GM18909 (cell line): ENCODE results near the gene CEACAM5.
"Not testable (repeated sequence)": the region's sequence is repeated elsewhere in the genome, so short reads cannot be mapped to it uniquely, and the experiment has no call there.

Experiments used
- ATAC-seq: cut with Tn5 transposase; IDR thresholded peaks from one replicate; pipeline ENCODE4 v1.9.1; 2021; ENCODE audit warnings: mild to moderate bottlenecking; ENCODE audit not compliant: unreplicated experiment, poor library complexity

Gene CEACAM5

DNA sequence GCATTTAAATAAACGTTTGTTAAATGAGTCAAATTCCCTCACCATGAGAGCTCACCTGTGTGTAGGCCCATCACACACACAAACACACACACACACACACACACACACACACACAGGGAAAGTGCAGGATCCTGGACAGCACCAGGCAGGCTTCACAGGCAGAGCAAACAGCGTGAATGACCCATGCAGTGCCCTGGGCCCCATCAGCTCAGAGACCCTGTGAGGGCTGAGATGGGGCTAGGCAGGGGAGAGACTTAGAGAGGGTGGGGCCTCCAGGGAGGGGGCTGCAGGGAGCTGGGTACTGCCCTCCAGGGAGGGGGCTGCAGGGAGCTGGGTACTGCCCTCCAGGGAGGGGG lies 8.5 kb upstream of the CEACAM5 start:
- no peak for ATAC-seq

DNA sequence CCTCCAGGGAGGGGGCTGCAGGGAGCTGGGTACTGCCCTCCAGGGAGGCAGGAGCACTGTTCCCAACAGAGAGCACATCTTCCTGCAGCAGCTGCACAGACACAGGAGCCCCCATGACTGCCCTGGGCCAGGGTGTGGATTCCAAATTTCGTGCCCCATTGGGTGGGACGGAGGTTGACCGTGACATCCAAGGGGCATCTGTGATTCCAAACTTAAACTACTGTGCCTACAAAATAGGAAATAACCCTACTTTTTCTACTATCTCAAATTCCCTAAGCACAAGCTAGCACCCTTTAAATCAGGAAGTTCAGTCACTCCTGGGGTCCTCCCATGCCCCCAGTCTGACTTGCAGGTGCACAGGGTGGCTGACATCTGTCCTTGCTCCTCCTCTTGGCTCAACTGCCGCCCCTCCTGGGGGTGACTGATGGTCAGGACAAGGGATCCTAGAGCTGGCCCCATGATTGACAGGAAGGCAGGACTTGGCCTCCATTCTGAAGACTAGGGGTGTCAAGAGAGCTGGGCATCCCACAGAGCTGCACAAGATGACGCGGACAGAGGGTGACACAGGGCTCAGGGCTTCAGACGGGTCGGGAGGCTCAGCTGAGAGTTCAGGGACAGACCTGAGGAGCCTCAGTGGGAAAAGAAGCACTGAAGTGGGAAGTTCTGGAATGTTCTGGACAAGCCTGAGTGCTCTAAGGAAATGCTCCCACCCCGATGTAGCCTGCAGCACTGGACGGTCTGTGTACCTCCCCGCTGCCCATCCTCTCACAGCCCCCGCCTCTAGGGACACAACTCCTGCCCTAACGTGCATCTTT lies 7.8 kb upstream of the CEACAM5 start:
- no peak for ATAC-seq

DNA sequence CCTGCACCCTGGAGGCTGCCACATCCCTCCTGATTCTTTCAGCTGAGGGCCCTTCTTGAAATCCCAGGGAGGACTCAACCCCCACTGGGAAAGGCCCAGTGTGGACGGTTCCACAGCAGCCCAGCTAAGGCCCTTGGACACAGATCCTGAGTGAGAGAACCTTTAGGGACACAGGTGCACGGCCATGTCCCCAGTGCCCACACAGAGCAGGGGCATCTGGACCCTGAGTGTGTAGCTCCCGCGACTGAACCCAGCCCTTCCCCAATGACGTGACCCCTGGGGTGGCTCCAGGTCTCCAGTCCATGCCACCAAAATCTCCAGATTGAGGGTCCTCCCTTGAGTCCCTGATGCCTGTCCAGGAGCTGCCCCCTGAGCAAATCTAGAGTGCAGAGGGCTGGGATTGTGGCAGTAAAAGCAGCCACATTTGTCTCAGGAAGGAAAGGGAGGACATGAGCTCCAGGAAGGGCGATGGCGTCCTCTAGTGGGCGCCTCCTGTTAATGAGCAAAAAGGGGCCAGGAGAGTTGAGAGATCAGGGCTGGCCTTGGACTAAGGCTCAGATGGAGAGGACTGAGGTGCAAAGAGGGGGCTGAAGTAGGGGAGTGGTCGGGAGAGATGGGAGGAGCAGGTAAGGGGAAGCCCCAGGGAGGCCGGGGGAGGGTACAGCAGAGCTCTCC lies 6.9 kb upstream of the CEACAM5 start:
- ATAC-seq: no peak

DNA sequence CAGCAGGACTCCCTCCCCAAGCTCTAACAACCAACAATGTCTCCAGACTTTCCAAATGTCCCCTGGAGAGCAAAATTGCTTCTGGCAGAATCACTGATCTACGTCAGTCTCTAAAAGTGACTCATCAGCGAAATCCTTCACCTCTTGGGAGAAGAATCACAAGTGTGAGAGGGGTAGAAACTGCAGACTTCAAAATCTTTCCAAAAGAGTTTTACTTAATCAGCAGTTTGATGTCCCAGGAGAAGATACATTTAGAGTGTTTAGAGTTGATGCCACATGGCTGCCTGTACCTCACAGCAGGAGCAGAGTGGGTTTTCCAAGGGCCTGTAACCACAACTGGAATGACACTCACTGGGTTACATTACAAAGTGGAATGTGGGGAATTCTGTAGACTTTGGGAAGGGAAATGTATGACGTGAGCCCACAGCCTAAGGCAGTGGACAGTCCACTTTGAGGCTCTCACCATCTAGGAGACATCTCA lies 6.2 kb upstream of the CEACAM5 start:
- ATAC-seq: no peak

DNA sequence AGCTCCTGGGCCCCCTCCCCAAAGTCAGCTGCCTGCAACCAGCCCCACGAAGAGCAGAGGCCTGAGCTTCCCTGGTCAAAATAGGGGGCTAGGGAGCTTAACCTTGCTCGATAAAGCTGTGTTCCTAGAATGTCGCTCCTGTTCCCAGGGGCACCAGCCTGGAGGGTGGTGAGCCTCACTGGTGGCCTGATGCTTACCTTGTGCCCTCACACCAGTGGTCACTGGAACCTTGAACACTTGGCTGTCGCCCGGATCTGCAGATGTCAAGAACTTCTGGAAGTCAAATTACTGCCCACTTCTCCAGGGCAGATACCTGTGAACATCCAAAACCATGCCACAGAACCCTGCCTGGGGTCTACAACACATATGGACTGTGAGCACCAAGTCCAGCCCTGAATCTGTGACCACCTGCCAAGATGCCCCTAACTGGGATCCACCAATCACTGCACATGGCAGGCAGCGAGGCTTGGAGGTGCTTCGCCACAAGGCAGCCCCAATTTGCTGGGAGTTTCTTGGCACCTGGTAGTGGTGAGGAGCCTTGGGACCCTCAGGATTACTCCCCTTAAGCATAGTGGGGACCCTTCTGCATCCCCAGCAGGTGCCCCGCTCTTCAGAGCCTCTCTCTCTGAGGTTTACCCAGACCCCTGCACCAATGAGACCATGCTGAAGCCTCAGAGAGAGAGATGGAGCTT lies 4.7 kb upstream of the CEACAM5 start:
- ATAC-seq: no peak

DNA sequence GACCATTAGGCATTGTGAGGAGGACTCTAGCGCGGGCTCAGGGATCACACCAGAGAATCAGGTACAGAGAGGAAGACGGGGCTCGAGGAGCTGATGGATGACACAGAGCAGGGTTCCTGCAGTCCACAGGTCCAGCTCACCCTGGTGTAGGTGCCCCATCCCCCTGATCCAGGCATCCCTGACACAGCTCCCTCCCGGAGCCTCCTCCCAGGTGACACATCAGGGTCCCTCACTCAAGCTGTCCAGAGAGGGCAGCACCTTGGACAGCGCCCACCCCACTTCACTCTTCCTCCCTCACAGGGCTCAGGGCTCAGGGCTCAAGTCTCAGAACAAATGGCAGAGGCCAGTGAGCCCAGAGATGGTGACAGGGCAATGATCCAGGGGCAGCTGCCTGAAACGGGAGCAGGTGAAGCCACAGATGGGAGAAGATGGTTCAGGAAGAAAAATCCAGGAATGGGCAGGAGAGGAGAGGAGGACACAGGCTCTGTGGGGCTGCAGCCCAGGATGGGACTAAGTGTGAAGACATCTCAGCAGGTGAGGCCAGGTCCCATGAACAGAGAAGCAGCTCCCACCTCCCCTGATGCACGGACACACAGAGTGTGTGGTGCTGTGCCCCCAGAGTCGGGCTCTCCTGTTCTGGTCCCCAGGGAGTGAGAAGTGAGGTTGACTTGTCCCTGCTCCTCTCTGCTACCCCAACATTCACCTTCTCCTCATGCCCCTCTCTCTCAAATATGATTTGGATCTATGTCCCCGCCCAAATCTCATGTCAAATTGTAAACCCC lies 2.8 kb upstream of the CEACAM5 start:
- no peak for ATAC-seq

DNA sequence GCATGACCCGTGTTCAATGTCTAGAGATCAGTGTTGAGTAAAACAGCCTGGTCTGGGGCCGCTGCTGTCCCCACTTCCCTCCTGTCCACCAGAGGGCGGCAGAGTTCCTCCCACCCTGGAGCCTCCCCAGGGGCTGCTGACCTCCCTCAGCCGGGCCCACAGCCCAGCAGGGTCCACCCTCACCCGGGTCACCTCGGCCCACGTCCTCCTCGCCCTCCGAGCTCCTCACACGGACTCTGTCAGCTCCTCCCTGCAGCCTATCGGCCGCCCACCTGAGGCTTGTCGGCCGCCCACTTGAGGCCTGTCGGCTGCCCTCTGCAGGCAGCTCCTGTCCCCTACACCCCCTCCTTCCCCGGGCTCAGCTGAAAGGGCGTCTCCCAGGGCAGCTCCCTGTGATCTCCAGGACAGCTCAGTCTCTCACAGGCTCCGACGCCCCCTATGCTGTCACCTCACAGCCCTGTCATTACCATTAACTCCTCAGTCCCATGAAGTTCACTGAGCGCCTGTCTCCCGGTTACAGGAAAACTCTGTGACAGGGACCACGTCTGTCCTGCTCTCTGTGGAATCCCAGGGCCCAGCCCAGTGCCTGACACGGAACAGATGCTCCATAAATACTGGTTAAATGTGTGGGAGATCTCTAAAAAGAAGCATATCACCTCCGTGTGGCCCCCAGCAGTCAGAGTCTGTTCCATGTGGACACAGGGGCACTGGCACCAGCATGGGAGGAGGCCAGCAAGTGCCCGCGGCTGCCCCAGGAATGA lies 1.5 kb upstream of the CEACAM5 start:
- ATAC-seq: no peak

DNA sequence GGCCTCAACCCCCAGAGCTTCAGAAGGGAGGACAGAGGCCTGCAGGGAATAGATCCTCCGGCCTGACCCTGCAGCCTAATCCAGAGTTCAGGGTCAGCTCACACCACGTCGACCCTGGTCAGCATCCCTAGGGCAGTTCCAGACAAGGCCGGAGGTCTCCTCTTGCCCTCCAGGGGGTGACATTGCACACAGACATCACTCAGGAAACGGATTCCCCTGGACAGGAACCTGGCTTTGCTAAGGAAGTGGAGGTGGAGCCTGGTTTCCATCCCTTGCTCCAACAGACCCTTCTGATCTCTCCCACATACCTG lies 969 bp upstream of the CEACAM5 start:
- no peak for ATAC-seq

DNA sequence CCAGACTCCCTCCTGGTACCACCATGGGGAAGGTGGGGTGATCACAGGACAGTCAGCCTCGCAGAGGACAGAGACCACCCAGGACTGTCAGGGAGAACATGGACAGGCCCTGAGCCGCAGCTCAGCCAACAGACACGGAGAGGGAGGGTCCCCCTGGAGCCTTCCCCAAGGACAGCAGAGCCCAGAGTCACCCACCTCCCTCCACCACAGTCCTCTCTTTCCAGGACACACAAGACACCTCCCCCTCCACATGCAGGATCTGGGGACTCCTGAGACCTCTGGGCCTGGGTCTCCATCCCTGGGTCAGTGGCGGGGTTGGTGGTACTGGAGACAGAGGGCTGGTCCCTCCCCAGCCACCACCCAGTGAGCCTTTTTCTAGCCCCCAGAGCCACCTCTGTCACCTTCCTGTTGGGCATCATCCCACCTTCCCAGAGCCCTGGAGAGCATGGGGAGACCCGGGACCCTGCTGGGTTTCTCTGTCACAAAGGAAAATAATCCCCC lies 505 bp upstream of the CEACAM5 start:
- no peak for ATAC-seq

DNA sequence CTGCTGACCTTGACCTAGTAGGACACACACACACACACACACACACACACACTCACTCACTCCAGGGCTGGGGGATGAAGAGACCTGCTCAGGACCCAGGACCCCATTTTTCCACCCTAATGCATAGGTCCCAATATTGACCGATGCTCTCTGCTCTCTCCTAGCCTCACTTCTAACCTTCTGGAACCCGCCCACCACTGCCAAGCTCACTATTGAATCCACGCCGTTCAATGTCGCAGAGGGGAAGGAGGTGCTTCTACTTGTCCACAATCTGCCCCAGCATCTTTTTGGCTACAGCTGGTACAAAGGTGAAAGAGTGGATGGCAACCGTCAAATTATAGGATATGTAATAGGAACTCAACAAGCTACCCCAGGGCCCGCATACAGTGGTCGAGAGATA lies 1.1 kb downstream of the CEACAM5 start:
- ATAC-seq: not testable (repeated sequence)

DNA sequence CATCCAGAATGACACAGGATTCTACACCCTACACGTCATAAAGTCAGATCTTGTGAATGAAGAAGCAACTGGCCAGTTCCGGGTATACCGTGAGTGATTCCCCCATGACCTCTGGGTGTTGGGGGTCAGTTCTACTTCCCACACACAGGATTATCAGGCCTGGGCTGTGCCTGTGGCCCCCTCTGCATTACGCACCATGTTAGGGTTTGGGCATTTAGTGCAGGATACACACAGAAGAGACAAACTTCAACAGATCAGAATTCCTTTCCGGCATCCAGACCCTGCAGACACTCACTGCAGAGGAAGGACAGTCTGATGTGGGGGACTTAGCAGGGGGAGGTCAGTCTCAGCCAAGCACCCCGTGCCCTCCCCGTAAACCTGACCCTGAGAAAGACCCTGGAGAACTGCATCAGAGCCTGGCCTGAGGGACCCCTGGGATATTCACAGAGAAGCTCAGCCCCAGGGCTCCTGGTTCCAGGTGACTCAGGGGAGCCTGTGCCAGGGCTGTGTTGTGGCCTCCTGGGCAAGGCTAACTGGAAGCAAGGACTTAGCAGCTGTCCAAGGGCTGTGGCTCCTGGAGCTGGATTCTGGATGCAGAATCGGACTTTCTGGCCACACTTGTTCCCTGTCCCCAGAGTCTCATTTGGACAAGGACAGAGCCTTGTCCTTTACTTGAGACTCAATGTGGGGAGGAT lies 1.7 kb downstream of the CEACAM5 start:
- no peak for ATAC-seq

DNA sequence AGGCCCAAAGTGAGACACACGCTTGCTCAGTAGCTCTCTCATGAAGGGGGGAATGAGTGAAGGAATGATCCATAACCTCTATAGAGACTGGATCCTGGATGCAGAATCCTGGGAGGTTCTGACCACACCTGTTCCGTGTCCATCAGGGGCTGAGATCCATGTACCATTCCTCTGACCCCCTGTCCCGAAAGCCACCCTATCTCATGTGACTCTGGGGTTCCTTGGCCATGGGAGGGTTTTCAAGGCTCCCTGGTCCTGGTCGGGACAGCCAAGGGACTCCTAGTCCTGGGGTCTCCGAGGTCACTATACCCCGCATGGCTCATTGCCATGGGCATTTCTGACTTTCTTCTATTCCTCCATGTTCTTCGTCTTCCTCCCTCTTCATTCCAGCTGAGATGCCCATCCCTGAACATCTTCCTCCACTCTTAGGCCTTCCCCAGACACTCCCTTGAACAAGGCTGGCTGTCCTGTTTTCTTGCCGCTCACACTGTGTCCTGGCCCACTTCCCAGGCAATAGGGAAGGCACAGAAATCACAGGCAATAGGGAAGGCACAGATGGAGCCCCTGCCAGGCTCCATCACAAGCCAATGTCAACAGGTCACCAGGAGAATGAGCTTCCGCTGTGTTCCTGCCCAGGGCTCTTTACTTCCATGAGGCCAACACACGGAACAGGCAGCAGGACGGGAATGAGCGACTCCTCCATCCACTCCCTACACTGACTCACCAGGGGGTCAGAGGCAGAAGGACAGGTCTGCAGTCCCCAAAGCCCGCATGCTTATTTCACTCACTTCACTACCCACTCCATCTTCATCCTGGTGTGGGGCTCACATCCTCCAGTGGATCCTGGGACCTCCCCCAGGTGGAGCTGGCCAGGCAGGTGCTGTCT lies 3.2 kb downstream of the CEACAM5 start:
- no peak for ATAC-seq

DNA sequence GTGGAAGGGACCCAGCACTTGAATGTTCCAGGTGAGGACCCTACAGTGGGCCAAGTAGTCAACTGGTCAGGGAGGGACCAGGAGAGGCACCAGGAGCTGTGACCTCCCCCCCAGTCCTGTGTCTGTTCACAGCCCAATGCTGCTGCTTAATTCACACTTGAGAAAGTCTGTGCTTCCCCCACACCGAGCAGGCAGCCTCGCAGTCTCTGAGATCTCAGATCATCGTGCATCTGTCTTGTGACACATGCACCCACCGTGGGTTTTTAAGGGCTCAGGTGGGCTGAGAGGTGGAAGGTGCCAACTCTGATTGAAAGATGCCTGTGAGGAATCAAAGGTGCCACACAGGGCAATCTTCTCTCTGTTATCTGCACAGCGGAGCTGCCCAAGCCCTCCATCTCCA lies 6.2 kb downstream of the CEACAM5 start:
- ATAC-seq: no peak

DNA sequence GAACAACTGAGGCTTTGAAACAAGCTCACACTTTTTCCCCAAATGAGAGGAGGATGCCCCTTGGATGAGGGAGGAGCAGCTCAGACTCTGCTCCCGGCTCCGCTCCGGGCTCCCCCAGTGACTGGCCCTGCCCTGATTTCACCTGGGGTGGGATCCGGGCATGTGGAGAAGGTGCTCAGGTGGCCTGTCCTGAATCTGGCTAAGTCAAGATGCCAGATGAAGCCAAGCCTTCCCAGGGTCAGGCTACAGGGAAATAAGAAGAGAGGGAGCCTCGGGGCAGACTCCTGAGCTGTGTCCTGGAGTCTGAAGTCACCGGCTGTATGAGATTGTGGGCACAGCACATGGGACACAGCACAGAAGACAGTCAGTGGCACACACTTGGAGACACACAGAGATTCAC lies 10.3 kb downstream of the CEACAM5 start:
- ATAC-seq: no peak

DNA sequence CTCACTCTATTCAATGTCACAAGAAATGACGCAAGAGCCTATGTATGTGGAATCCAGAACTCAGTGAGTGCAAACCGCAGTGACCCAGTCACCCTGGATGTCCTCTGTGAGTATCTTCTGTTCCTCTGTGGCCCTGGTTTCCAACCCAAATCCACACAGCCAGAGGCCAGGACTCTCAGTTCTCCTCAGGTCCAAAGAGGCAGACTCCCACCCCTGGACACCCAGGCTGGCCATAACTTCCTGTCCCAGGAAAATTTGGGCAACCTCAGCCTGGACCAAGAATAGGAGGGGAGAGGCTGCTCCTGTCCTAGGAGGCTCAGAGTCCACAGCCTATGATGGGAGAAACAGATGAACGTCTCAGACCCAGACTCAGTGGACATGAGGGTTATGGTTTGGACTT lies 11.7 kb downstream of the CEACAM5 start:
- no peak for ATAC-seq

DNA sequence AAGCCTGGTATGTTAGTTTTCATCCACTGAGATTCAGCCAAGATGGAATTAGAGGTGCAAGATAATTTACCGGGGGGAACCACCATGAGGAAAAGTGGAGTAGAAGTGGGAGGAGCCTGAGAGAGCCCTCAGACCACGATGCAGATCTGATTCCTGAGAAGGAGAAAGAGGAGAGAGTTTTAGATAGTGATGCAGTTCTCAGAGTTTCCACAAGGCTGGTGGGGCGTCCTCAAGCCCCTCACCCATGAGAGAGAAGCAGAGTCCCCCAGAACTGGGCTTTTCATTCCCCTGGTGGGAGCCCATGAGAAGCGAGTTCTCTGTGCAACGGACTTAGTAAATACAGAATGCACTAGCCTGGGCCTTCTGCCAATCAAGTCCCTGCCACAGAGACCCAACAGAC lies 18.1 kb downstream of the CEACAM5 start:
- ATAC-seq: no peak

DNA sequence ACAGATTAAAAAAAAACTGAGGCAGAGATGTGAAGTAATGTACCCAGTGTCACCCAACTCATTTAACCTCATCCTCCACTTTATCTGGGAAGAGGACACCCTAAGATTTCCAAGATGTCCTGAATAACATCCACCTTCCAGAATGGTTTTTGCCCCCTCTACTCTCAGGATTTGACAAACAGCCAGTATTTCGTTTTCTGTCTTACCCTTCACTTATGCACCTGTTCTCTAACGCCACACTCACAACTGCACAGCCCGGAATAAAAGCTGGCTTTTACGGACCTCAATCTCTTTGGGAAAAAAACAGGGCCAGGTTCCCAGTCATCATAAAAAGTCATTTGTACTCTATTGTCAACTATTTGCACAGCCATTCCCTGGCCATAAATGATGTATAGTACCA lies 25.7 kb downstream of the CEACAM5 start:
- ATAC-seq: no peak

DNA sequence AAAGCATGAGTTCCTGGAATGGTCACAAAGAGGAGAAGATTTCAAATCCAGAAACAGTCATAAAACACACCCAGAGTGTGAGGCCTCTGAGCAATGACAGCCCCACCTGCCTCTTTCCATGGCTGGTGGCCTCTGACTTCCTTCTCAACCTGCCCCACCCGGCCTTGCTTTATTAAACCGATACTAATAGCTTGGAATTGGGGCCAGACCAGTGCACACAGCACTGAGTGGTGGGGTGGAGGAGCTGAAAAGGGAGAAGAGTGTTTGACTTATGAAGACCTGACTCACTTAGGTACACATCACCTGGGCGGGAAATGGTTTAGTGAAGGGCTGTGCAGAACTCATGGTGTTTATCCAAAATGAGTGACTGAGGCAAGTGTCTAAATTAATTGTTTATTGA lies 26.2 kb downstream of the CEACAM5 start:
- no peak for ATAC-seq
